Endometrium (tissue), 2 donors: ENCODE measurements around the gene MPDZ.

Source experiments
- FAIRE-seq: peaks from 2 replicates; lab custom pipeline; 2012; peaks lifted over from hg19 to GRCh38; lab: Jason Lieb, UNC
- donor health status: control.
- donor health status: control.

The MPDZ gene

GRCh38 chr9:13076616-13077015 is 202.9 kb downstream of the MPDZ start:
- FAIRE-seq: no peak

DNA sequence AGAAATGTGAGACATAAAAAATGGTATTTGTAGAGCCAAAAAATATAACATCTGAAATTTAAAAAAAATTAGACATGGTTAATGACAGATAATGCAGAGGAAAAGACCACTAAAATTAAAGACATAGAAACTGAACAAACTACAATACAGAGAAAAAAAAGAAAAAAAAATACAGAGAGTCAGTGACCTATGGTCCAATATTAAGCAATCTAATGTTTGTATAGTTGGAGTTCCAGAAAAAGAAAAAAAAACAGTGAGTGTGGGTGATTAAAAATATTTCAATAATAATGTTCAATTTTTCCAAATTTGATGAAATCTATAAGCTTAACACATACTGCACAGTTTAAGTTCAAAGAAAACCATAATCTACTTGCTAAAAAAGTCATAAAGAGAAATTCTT is 207.6 kb downstream of the MPDZ start:
- FAIRE-seq: no peak

DNA sequence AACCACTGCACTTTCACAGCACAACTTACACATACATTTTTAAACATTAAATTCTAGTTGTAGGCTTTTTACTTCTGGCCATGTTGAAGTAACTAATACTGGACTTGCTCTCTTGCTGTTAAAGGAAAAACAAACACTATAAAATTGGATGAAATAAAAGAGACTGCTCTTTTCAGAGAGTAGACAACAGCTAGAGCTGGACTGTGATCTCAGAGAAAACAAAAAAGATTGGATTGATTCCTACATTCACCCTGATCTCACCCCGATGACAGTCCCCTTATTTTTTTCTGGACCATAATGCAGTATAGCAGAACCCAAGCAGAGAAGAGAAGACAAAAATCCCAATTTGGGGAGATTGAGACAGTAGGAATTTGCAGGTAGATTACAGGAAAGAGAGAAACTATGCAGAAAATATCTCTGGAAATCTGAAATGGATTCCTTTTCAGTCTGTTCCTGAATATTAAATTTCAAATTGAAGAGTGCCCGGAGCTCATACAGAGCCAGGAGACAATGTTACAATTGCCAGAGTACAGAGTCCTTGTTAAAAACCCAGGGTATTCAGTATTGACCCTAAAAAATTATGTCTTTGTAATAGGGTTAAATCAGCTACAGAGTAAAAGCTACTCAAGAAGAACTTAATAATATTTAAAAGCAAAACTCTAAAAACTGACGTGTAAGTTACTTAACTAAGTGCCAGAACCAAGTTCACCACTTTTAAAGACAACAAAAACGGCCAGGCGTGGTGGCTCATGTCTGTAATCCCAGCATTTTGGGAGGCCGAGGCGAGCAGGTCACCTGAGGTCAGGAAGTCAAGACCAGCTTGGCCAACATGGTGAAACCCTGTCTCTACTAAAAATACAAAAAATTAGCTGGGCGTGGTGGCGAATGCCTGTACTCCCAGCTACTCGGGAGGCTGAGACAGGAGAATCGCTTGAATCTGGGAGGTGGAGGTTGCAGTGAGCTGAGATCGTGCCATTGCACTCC is 208.6 kb downstream of the MPDZ start:
- no peak for FAIRE-seq

DNA sequence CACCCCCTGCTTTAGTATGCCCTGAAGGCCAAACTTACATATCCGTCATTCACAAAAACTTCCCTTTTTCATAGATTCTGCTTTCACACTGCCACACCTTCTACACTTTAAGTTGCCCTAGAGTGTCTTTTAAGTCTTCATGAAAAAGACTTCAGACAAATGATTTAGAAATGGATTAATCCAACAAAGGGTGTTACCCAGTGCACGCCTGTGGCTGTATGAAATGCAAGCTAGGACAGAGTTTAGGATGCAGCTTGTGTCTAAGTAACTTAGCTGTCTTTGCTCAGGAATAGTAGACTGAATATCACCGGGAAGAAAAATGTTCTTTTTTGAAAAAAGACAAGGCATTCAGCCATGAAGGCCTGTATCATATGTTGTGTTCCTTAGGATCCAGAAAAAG is 210.0 kb downstream of the MPDZ start:
- FAIRE-seq: no peak

DNA sequence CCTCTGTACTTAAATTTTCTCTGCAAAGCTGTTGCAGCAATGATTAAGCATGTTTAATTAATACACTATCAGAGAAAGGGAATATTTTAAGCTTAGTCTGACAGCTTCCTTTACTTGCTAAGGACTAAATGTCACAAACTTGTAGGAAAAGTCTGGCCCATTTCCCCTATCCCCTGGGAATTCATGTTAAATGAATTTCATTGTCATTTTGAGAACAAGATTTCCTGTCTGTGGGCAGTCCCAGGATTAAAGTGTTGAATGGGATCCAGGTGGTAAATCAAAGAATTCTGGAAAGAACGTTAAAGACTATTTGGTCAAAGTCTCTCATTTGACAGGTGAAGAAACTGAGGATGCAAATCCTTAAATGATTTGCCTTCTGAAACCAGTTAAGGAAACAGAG is 214.8 kb downstream of the MPDZ start:
- no peak for FAIRE-seq

DNA sequence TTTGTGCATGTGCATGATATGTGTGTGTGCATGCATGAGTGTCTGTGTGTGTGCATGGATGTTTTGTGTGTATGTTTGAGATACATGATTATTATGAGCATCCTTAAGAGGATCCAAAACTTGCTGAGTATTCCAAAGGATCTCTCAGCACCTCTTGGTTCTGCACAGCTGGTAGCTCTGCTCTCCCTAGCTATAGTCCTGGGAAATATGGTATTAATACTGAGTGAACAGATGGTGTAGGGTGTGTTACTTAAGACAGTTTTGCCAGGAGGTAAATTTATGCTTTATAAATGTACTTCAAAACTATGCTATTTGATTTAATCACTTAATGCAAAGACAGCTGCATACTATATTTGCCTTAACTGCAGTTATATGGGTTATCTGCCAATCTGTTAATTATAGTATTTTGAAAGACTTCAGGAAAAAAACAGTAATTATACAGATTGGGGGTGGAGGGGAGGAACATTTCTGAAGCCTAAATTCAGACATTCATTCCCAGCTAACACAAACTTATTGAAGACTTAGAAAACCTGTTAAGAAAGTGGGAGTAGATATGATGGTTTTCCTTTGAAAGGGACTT is 215.5 kb downstream of the MPDZ start:
- FAIRE-seq: no peak

DNA sequence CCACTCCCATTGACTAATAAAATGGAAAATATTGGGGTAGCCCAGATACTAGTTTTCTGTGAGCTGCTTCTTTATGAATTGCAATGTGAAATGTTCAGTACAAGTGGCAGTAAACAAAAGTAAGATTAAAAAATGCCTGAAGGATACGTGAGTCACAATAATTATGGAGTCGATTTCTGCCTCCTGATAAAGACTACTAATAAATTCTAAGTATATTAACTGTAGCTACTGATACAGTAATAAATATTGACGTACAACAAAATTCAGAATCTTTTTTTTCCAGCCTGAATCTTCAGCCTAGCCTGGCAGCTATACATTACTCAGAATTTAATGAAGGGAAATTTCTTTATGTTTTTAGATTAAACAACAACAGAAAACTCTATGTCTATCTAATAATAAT is 218.1 kb downstream of the MPDZ start:
- FAIRE-seq: no peak
